Activated naive CD4-positive, alpha-beta T cell treated with Interleukin-2 at 50 U/mL for 16 hours (primary cell): ENCODE data around the gene PPP1CA.
A peak's percentile ranks its signal among the peaks of the same experiment; 100 is the strongest.

ENCODE experiments used
- DNase-seq: peaks from one replicate; pipeline ENCODE4 v3.0.0-alpha.2; 2020

Gene PPP1CA

GRCh38 chr11:67381244-67381972, 20.2 kb downstream of the PPP1CA start:
- no peak for DNase-seq

GRCh38 chr11:67379061-67380058, 22.3 kb downstream of the PPP1CA start:
- DNase-seq, result no peak

- DNase-seq, result no peak
Observed at GRCh38 chr11:67378544-67378943, 23.1 kb downstream of the PPP1CA start.

GRCh38 chr11:67376873-67377808, 24.5 kb downstream of the PPP1CA start:
- no peak for DNase-seq

GRCh38 chr11:67376063-67376820, 25.4 kb downstream of the PPP1CA start:
- no peak for DNase-seq

GRCh38 chr11:67375320-67376055, 26.2 kb downstream of the PPP1CA start:
- no peak for DNase-seq

GRCh38 chr11:67374571-67375281, 26.9 kb downstream of the PPP1CA start:
- no peak for DNase-seq

GRCh38 chr11:67373648-67374570, 27.7 kb downstream of the PPP1CA start:
- DNase-seq, result peak; percentile 75

- peak; percentile 26 for DNase-seq
Observed at GRCh38 chr11:67372993-67373647, 28.5 kb downstream of the PPP1CA start, which contains the start of gene CLCF1. Gene CLCF1, minus strand, starts transcription at chr11:67373598. Its CDS starts 59 bp downstream, at chr11:67373539.

GRCh38 chr11:67372321-67372992, 29.2 kb downstream of the PPP1CA start:
- no peak for DNase-seq

GRCh38 chr11:67371911-67372320, 29.7 kb downstream of the PPP1CA start:
- DNase-seq, result no peak

- peak; percentile 34 for DNase-seq
Observed at GRCh38 chr11:67371189-67371910, 30.3 kb downstream of the PPP1CA start.

GRCh38 chr11:67370351-67371076, 31.1 kb downstream of the PPP1CA start:
- no peak for DNase-seq

- DNase-seq, result no peak
Observed at GRCh38 chr11:67369801-67370284, 31.8 kb downstream of the PPP1CA start.

GRCh38 chr11:67369275-67369674, 32.4 kb downstream of the PPP1CA start:
- DNase-seq, result no peak

- no peak for DNase-seq
Observed at GRCh38 chr11:67368621-67369020, 33.0 kb downstream of the PPP1CA start.
